B cell (primary cell): ENCODE results near the gene CHADL. TPM values are rescaled to one million over a fixed set of nuclear protein-coding genes. Genes with fewer than 3 reads are reported as not detected.

Source experiments
- ATAC-seq: fragments of 200-7000 bp; cut with Tn5 transposase; one replicate; pipeline ENCODE4 v1.10.0; 2021; ENCODE audit warnings: low read depth, mild to moderate bottlenecking, moderate number of reproducible peaks, moderate library complexity
- CTCF ChIA-PET: fragments of 350-600 bp; sonication (Branson Sonifier 250); formaldehyde crosslinking; loops from one replicate; lab custom pipeline; 2021; ENCODE audit warnings: antibody characterized with exemption, inconsistent platforms; lab: Charles Lee
- POLR2A ChIA-PET: fragments of 350-600 bp; sonication (Branson Sonifier 250); formaldehyde crosslinking; loops from one replicate; lab custom pipeline; 2021; ENCODE audit warnings: antibody characterized with exemption; lab: Charles Lee
- DNase-seq: peaks from one replicate; pipeline ENCODE4 v3.0.0; 2013
- H2AFZ ChIP-seq: 2 replicates; pipeline ENCODE4 v1.6.1; 2012; ENCODE audit warnings: mild to moderate bottlenecking, low read depth, low read length; ENCODE audit not compliant: insufficient read depth, poor library complexity, severe bottlenecking
- H3K27ac ChIP-seq, 2 donors: 1 replicate in 1 of 2; 2 replicates in 1 of 2; pipeline ENCODE4 v1.5.1; 2012 to 2013; ENCODE audit warnings: low read length in 2 of 2, mild to moderate bottlenecking in 2 of 2, moderate library complexity in 1 of 2
- H3K27me3 ChIP-seq, 4 experiments: fragments of 200-600 bp in 1 of 4; sonication (generic) in 1 of 4; replicated peaks in 1 of 4; 1 replicate in 2 of 4; 2 replicates in 2 of 4; pipeline versions ENCODE4 v1.6.1 to v1.7.0; 2013 to 2016; ENCODE audit warnings: low read length in 3 of 4, mild to moderate bottlenecking in 2 of 4, mixed read lengths in 1 of 4, moderate library complexity in 1 of 4; ENCODE audit not compliant: insufficient read depth in 4 of 4, control insufficient read depth in 3 of 4; ENCODE audit errors: control extremely low read depth in 1 of 4
- H3K36me3 ChIP-seq, 2 experiments: replicated peaks in 1 of 2; 1 replicate in 1 of 2; 2 replicates in 1 of 2; pipeline versions ENCODE4 v1.6.1 to v1.7.1; 2013; ENCODE audit warnings: low read length in 1 of 2; ENCODE audit not compliant: insufficient read depth in 2 of 2, control insufficient read depth in 1 of 2; ENCODE audit errors: control extremely low read depth in 1 of 2, extremely low read depth in 1 of 2
- H3K4me1 ChIP-seq, 2 donors: fragments of 200-600 bp in 1 of 2; sonication (generic) in 1 of 2; 1 replicate in 1 of 2; 2 replicates in 1 of 2; pipeline versions ENCODE4 v1.5.1 to v1.6.1; 2013 to 2017; ENCODE audit warnings: low read length in 2 of 2; ENCODE audit not compliant: control insufficient read depth in 2 of 2, insufficient read depth in 2 of 2
- H3K4me2 ChIP-seq: replicated peaks from 2 replicates; pipeline ENCODE3; 2012; ENCODE audit warnings: mild to moderate bottlenecking, low read depth, low read length; ENCODE audit not compliant: poor library complexity, severe bottlenecking
- H3K4me3 ChIP-seq, 5 experiments: fragments of 200-600 bp in 1 of 5; sonication (generic) in 1 of 5; 1 replicate in 3 of 5; 2 replicates in 2 of 5; pipeline versions ENCODE4 v1.5.1 to v1.7.0; 2011 to 2016; ENCODE audit warnings: low read length in 4 of 5, mild to moderate bottlenecking in 4 of 5, low read depth in 2 of 5, control low read depth in 1 of 5, moderate library complexity in 1 of 5; ENCODE audit not compliant: insufficient read depth in 1 of 5; ENCODE audit errors: control extremely low read depth in 1 of 5, extremely low read depth in 1 of 5
- H3K79me2 ChIP-seq: fragments of 200-600 bp; sonication (generic); one replicate; pipeline ENCODE4 v1.6.0; 2016; ENCODE audit warnings: low read length; ENCODE audit not compliant: control insufficient read depth, insufficient read depth
- H3K9ac ChIP-seq: fragments of 200-600 bp; sonication (generic); 2 replicates; pipeline ENCODE4 v1.6.1; 2017; ENCODE audit warnings: mild to moderate bottlenecking, low read length, moderate library complexity
- H3K9me3 ChIP-seq, 3 donors: one replicate each; pipeline versions ENCODE4 v1.6.1 to v1.7.1; 2013; ENCODE audit warnings: low read length in 2 of 3; ENCODE audit not compliant: control insufficient read depth in 2 of 3, insufficient read depth in 1 of 3; ENCODE audit errors: control extremely low read depth in 1 of 3
- H4K20me1 ChIP-seq: 2 replicates; pipeline ENCODE4 v1.6.0; 2012; ENCODE audit warnings: mild to moderate bottlenecking, low read length; ENCODE audit not compliant: insufficient read depth, control insufficient read depth, poor library complexity, severe bottlenecking
- H3K27ac Mint-ChIP-seq: one replicate; pipeline ENCODE4 v1.8.0; 2021; ENCODE audit warnings: mixed read lengths
- H3K27me3 Mint-ChIP-seq: one replicate; pipeline ENCODE4 v1.8.0; 2021; ENCODE audit warnings: mixed read lengths
- H3K4me1 Mint-ChIP-seq: one replicate; pipeline ENCODE4 v1.8.0; 2021; ENCODE audit warnings: mixed read lengths
- H3K4me3 Mint-ChIP-seq: one replicate; pipeline ENCODE4 v1.8.0; 2021; ENCODE audit warnings: mixed read lengths
- H3K9me3 Mint-ChIP-seq: one replicate; pipeline ENCODE4 v1.8.0; 2022; ENCODE audit warnings: mixed read lengths; ENCODE audit not compliant: insufficient read depth
- CTCF ChIP-seq: fragments of 200-600 bp; IDR thresholded peaks from one replicate; pipeline ENCODE4 v1.8.0; 2022; ENCODE audit warnings: antibody characterized with exemption, mild to moderate bottlenecking
- EZH2 ChIP-seq: IDR thresholded peaks from 2 replicates; pipeline ENCODE4 v1.6.1; 2012; ENCODE audit warnings: borderline replicate concordance, low read depth, mild to moderate bottlenecking, moderate library complexity, low read length; ENCODE audit not compliant: insufficient read depth, poor library complexity, severe bottlenecking
- WGBS: methylation state at CpG from one replicate; pipeline ENCODE4 v1.1.5; 2013; ENCODE audit warnings: missing lambda C conversion rate; ENCODE audit not compliant: insufficient coverage; 5-methylcytosine and 5-hydroxymethylcytosine counted together
- intact Hi-C: fragments of 100-400 bp; cut with micrococcal nuclease; formaldehyde crosslinking; loops from one replicate; pipeline ENCODE4 v1.10.0; 2022
- polyA plus RNA-seq: library from polyadenylated mRNA; depleted of rRNA; stranded (reverse); fragments of >200 nt; gene quantifications from 2 replicates; pipeline ENCODE4 v1.2.3, GENCODE V29; 2012
- total RNA-seq, 2 donors: library from RNA; stranded (reverse); fragments of 120-200 nt in 1 of 2; gene quantifications; 1 replicate in 1 of 2; 2 replicates in 1 of 2; pipeline versions ENCODE4 v1.2.3 to v1.2.4, GENCODE V29; 2013 to 2022

Gene CHADL
- total and polyA plus RNA-seq, 2 donors (not counting 1 experiment from before 2014, with no cell fraction given), result 0.07 to 0.59 TPM

DNA sequence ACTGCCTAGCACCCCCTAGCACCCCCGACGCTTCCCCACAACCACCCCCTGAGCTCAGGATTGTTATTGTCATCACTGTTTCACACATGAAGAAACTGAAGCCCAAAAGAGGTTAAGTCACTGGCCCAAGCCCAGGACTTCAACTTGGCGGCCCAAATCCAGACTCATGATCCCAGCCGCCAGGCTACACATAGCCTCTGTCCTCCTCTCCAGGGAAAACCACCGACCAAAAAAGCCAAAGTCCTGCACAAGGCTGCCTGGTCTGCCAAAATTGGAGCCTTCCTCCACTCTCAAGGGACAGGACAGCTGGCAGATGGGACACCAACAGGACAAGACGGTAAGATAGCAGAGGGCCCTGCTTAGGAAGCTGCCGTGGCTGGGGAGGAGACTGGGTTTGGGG, 24.8 kb downstream of the CHADL start:
- no peaks in the 10 kb centered on the region for H3K27me3 ChIP-seq
- no peak overlapping the region for H3K27ac ChIP-seq
- H3K79me2 ChIP-seq, result peaks cover 8% of the 10 kb centered on the region
- H3K36me3 ChIP-seq, result peaks cover 1 to 29% of the 10 kb centered on the region in 2 experiments
- no peak overlapping the region for H3K27ac Mint-ChIP-seq
- no peak for TF ChIP-seq CTCF
- TF ChIP-seq EZH2, result no peak
- H3K4me1 Mint-ChIP-seq, result peaks cover 18% of the 10 kb centered on the region
- H4K20me1 ChIP-seq, result no peaks in the 10 kb centered on the region
- H3K9me3 Mint-ChIP-seq, result no peaks in the 10 kb centered on the region
- CTCF ChIA-PET, result no interaction called here
- H3K4me2 ChIP-seq, result no peak overlapping the region
- intact Hi-C loops, result no loop called here
- H3K4me3 Mint-ChIP-seq, result no peak overlapping the region
- peaks cover 8 to 11% of the 10 kb centered on the region in 2 donors for H3K4me1 ChIP-seq
- ATAC-seq (no peak), DNase-seq (no peak)
- H3K9me3 ChIP-seq, result no peaks in the 10 kb centered on the region
- H3K27me3 Mint-ChIP-seq, result no peaks in the 10 kb centered on the region
- no peak overlapping the region for H2AFZ ChIP-seq
- no peak overlapping the region for H3K9ac ChIP-seq
- POLR2A ChIA-PET, result no interaction called here
- no peak overlapping the region for H3K4me3 ChIP-seq
- WGBS, result 96% methylated on average over 7 of the region's 7 CpGs

- Histone ChIP-seq H3K27me3 (no peaks in the 10 kb centered on the region), H3K4me2 (no peak overlapping the region), H2AFZ (no peak overlapping the region), H3K4me1 (peaks cover 8 to 11% of the 10 kb centered on the region in 2 donors), H3K79me2 (peaks cover 13% of the 10 kb centered on the region), H3K9me3 (no peaks in the 10 kb centered on the region), H3K27ac (no peak overlapping the region), H3K36me3 (peaks cover 0 to 28% of the 10 kb centered on the region in 2 experiments), H3K9ac (no peak overlapping the region), H4K20me1 (no peaks in the 10 kb centered on the region), H3K4me3 (no peak overlapping the region)
- no peaks in the 10 kb centered on the region for H3K27me3 Mint-ChIP-seq
- intact Hi-C loops, result no loop called here
- no peak overlapping the region for H3K27ac Mint-ChIP-seq
- H3K4me3 Mint-ChIP-seq, result no peak overlapping the region
- no peak for TF ChIP-seq EZH2
- no peak for TF ChIP-seq CTCF
- WGBS, result 99% methylated on average over 10 of the region's 10 CpGs
- CTCF ChIA-PET, result no interaction called here
- DNase-seq, result no peak
- peaks cover 18% of the 10 kb centered on the region for H3K4me1 Mint-ChIP-seq
- ATAC-seq, result no peak
- POLR2A ChIA-PET, result no interaction called here
- no peaks in the 10 kb centered on the region for H3K9me3 Mint-ChIP-seq
These were observed 25.3 kb downstream of the CHADL start for GRCh38 chr22:41215409-41215808.
